HG03469 (cell line): ENCODE data around the gene SLC31A2.
A peak's percentile ranks its signal among the peaks of the same experiment; 100 is the strongest.
"Not testable (repeated sequence)": the region's sequence is repeated elsewhere in the genome, so short reads cannot be mapped to it uniquely, and the experiment has no call there.

Experiments
- ATAC-seq: cut with Tn5 transposase; IDR thresholded peaks from one replicate; pipeline ENCODE4 v1.9.1; 2021; ENCODE audit warnings: mild to moderate bottlenecking, moderate library complexity, moderate number of reproducible peaks; ENCODE audit not compliant: unreplicated experiment

Gene SLC31A2, protein sequence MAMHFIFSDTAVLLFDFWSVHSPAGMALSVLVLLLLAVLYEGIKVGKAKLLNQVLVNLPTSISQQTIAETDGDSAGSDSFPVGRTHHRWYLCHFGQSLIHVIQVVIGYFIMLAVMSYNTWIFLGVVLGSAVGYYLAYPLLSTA

GRCh38 chr9:113150670-113151611 is at the start of gene SLC31A2:
Gene SLC31A2 (plus strand): TSS chr9:113151007. CDS start chr9:113151075, 68 bp downstream.
- peak; percentile 92 for ATAC-seq

DNA sequence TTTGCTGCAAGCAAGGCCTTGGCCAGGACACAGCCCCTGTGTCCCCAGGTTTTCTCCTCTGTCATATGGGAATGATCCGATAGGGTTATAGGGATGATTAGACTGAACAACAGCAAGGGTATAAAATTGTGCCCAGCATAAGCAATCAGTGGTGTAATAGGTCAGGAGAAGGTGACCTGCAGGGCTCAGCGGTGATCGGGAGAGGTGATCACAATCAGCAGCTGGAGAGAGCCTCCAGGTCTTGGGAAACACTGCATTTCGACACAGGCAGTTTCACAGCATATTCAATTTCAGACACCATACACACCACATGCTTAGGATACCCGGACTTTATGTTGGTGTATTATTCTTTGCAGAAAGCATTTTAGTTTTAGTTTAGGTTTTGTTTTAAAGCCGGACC is 45.5 kb upstream of the SLC31A2 start:
- ATAC-seq = not testable (repeated sequence)

DNA sequence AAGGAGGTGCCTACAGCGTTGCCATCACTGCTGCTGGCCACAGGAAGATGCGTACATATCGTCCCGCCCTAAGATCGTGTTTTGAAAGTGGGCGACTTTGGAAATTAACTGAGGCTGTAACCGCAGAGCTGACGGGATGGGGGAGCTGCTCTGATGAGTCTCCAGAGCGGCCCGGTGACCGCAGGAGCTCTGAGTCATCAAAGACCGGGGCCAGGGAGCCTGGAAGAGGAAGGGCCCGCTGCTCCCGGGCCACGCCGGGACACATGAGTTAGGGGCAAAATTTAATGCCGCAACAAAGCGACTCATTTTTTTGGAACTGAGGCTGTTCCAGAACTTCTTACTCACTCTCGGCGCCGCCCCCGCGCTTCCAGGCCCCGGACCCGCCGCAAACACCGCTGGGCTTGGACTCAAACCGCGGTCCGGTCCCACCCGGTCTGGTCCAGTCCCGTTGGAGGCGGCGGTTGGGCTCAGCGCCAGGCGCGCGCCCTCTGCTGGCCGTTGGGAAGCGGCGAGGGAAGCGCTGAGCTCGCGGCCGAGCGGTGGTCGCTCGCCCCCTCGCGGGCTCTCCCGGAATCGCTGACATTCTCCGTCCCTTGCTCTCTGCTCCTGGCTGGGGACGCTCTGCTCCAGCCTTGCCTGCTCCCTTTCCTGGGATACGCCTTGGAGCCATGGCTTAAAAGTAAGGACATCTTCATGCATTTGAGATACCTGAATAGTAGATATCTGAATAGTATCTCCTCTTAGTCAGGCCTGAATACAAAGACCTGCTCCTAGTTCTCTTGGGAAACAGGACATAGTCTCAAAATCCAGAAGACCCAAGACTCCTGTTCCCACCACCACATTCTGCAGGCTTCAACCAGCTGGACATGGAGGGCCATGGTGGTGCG is 39.5 kb upstream of the SLC31A2 start:
- peak; percentile 53 for ATAC-seq

DNA sequence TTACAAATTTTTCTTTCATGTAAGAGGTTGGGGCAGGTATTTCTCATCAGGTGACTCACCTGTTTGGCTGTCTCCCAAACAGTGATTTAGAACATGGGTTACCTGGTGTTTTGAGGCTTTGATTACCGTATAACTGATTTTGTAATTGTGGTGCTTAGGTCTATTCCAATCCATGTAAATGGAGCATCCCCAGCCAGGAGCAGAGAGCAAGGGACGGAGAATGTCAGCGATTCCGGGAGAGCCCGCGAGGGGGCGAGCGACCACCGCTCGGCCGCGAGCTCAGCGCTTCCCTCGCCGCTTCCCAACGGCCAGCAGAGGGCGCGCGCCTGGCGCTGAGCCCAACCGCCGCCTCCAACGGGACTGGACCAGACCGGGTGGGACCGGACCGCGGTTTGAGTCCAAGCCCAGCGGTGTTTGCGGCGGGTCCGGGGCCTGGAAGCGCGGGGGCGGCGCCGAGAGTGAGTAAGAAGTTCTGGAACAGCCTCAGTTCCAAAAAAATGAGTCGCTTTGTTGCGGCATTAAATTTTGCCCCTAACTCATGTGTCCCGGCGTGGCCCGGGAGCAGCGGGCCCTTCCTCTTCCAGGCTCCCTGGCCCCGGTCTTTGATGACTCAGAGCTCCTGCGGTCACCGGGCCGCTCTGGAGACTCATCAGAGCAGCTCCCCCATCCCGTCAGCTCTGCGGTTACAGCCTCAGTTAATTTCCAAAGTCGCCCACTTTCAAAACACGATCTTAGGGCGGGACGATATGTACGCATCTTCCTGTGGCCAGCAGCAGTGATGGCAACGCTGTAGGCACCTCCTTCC is 37.9 kb upstream of the SLC31A2 start:
- ATAC-seq = not testable (repeated sequence)

DNA sequence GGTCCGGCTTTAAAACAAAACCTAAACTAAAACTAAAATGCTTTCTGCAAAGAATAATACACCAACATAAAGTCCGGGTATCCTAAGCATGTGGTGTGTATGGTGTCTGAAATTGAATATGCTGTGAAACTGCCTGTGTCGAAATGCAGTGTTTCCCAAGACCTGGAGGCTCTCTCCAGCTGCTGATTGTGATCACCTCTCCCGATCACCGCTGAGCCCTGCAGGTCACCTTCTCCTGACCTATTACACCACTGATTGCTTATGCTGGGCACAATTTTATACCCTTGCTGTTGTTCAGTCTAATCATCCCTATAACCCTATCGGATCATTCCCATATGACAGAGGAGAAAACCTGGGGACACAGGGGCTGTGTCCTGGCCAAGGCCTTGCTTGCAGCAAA is 32.0 kb upstream of the SLC31A2 start:
- not testable (repeated sequence) for ATAC-seq

DNA sequence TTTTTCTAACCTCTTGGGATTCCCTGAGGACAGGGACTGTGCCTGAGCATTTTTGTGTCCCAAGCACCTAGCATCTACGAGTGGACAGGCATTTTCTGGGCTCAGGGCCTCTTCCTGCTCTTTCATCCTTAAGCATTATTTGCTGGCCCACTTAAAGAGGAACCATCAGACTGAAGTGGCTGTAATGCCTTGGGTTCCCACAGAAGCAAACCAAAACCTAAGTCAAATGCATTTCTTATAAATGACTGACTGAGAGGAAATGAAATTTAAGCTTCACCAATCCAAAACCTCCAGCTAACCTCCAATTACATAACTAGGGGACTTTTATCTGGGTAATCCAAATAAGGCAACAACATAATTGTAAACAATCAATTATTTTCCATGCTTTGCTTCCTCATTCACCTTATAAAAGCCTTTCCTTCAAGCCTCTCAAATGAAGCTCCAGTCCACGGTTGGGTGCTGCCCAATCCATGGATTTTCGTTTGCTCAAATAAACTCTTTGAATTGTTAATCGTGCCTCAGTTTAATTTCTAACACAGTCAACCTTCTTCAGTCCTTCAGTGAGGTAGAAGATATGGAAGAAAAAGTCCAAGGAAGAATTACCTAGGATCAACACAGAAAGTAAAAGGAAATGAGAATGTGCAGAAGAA is 25.3 kb upstream of the SLC31A2 start:
- no peak for ATAC-seq

DNA sequence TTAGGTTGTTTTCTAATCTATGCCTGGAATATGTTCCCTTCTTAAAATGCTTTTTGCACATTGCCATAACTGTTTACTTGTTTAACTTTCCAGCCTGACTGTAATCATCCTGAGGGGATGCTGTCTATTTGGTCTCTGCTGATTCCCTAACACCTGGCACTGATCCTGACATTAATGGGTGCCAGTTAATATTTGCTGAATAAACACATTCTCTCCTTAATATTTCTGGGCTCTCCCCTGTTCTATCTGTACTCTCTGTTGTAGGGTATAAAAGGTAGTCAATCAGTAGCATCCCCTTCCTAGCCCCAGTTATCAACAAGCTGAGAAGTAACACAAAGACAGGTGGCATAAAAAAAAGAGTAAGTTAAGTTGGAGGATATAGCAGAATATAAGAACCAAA is 21.3 kb upstream of the SLC31A2 start:
- no peak for ATAC-seq

- no peak for ATAC-seq
Observed at GRCh38 chr9:113129884-113130283, 20.9 kb upstream of the SLC31A2 start.

DNA sequence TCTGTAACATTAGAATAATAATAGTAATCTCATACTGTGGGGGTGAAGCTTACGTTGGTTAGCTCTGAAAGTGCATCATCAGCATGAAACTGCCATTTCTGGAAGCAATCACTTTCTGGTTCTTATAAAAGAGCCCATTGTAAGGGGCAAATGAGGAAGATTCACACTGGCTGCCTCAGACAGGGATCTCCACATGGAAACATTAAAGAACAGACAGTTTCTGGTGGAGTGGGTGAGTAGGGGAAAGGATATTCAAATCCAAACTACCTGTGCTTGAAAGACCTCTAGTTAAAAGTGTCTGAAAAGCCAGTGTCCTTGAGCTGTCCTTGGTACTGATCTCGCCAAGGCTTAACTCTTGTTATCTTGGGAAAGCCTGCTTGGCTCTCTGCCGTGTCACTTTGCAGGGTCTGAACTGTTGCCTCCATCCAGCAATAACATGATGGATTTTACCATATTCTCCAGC is 19.1 kb upstream of the SLC31A2 start:
- no peak for ATAC-seq

- no peak for ATAC-seq
Observed at GRCh38 chr9:113137196-113138168, 13.3 kb upstream of the SLC31A2 start.

GRCh38 chr9:113138760-113139159 is 12.0 kb upstream of the SLC31A2 start:
- no peak for ATAC-seq

DNA sequence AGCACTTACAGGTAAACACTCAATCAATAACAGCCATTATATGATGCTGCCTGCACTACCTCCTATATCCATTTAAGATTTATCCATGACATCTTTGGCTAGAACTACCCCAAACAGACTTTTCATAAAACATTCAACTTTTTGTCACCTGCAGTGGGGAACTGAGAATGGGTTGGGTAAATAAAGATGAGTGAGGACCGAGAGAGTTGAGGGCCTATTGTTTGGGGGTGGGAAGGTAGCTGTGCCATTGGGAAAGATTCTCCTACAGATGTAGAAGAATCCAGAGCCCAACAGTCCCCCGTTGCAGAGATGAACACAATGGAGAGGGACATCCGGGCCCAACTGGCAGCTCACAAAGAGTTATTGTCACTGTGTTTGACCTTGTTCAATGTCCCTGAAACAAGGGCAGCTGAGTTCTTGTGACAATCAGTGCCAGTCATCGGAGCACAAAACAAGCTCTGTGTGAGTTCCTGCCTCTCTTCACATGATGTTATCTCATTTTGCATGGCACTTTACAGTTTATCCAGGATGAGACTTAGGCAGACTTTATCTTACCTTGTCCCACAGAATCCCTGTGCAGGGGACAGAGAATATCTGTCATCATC is 11.5 kb upstream of the SLC31A2 start:
- ATAC-seq = no peak

DNA sequence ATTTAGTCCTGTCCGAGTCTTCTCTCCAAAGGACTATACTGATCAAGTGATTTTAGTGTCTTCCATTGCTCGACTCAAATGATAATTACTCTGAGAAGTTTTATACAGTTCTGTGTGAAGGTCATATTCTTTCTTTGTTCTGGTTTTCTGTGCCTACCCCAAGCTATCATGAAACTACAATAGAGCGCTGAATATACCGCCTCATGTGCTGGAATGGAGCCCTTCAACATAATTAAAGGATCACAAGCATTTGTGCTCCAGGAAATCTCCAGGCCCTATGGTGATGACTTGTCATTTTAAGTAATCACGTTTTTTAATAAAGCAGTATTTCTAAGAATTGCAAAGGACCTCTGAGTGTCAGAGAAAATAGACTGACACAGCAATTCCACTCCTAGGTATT is 10.9 kb upstream of the SLC31A2 start:
- ATAC-seq = no peak

DNA sequence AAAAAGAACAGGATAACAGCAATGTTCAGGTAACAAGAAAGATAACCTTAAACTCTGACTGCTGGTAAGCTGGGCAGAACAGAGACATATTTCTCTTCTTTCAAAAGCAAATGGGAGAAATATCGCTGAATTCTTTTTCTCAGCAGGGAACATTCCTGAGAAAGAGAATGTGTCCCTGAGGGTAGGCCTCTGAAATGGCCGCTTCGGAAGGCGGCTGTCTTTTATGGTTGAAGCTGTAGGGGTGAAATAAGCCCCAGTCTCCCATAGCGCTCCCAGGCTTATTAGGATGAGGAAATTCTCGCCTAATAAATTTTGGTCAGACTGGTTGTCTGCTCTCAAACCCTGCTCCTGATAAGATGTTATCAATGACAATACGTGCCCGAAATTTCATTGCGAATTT is 9.9 kb upstream of the SLC31A2 start:
- not testable (repeated sequence) for ATAC-seq

DNA sequence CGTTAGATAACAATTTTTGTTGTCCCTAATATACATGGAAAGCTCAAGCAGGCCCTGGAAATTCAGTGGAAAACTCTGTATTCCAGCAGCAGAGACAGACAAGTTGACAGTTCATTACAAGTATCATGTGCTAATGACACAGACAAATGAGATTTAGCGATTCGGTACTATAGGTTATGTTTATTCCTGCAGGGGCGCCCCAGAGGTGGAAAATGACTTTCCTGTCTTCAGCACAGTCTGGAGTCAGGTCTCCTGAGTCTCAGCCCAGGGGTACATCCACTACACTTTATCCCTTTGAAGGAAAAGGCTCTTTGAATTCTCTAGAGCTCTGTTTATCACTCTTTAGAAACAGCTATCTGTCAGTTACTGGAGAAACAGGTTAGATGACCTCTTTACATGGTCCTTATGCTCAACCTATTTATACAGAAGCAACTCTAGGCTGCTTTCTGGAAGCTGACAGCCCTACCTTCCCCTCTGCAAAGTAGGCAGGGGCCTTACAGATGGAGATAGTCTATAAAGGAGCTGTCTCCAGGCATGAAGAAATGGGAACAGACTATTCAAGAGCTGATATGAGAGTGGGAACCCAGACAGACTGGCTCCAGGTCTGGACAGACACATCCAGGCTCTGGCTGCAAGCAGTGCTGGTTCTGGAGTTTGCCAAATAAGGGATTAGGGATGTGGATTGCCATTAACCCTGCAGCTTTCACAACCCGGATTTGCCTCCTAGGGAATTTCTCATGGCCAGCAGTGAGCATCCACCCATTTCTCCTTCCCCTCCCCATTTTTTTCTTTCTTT is 7.2 kb upstream of the SLC31A2 start:
- no peak for ATAC-seq

DNA sequence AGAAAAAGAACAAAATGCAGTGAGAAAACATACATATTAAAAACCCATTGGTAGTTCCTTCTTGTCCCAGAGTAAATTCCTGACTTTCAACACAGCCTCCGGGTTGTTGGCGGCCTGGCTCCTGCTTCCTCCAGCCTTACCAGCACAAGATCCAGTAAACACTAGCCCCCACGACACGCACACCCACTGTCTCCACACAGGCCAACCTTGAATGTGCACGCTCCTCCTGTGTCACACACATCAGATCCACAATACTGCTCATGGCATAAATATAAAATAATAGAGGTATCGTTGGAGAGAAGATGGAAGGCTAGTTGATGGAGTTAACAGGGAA is 2.5 kb upstream of the SLC31A2 start:
- ATAC-seq = no peak

DNA sequence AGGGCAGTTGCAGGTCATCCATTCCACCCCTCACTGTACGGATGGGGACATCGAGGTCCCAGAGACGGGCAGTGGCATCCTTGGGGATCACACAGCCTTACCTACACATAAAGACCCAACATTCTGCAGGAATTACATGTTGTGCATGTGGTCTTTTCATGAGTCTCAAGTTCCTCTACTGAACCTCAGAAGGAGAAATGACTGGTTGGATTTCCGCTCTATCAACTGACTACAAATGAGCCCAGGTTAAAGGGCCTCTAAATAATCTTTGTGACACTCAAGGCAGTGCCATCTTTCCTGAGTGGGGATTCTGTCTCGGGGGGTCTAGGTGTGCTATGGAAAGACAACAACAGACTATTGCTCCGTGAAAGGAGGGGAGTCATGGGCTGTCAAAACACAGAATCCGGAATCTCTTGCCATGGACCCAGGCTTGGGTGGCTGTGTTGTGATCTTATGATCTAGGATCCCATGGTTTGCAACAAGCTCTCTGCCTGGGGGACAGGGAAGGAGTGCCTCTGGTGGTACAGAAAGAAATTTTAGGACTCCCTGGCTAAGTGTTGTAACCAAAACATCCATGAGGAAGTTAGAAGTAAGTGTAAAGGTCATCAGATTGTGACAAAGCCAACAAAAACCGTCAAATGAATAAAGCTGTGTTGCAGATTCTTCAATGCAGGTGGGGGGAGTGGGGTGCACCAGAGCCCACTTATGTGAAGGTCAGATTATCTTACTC is 1.9 kb upstream of the SLC31A2 start:
- no peak for ATAC-seq
